Stimulated activated CD8-positive, alpha-beta memory T cell treated with anti-CD3 and anti-CD28 coated beads, Interleukin-7, amount 100 ng/mL, for 4 hours (primary cell): Measurements from ENCODE around the gene SPIRE1.
"Not testable (repeated sequence)": the region's sequence is repeated elsewhere in the genome, so short reads cannot be mapped to it uniquely, and the experiment has no call there.

ENCODE experiments used
- DNase-seq, 2 donors: peaks; one replicate each; pipeline ENCODE4 v3.0.0-alpha.2; 2020; ENCODE audit warnings: low read depth in 2 of 2

The SPIRE1 gene

DNA sequence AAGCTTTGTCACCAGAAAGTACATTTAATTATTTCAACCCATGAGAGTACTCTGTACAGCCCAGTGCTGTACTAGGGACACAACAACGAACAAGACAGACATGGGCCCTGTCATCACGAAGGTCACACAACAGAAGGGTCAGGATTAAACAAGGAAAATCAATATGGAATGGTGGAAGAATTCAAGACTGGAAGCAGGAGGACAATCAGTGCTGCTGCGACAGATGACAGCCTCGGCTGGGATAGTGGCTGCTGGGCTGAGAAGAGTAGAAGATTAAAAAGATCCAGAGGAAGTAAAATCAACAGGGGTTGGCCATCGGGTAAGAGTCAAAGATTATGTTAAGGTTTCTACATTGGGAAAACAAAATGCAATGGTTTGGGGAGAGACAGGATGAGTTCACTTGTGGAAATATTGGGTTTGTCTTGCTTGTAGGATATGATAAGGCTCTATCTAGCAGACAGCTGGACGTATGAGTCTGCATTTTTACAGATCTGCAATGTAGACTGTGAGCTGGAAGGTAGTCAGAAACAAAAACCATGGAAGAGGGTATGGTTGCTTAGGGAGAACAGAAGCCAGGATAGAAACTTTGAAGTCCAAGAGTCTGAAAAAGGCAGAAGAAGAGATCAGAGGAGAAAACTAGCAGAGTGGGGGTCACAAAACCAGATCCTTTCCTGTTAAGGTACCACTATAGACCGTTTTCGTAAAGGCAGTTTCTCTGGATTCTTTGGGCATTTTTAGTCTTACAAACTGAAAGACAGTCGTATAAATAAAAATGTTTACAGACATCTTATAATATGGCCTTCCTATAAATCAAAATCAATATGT, 166.1 kb downstream of the SPIRE1 start:
- DNase-seq: no peak

DNA sequence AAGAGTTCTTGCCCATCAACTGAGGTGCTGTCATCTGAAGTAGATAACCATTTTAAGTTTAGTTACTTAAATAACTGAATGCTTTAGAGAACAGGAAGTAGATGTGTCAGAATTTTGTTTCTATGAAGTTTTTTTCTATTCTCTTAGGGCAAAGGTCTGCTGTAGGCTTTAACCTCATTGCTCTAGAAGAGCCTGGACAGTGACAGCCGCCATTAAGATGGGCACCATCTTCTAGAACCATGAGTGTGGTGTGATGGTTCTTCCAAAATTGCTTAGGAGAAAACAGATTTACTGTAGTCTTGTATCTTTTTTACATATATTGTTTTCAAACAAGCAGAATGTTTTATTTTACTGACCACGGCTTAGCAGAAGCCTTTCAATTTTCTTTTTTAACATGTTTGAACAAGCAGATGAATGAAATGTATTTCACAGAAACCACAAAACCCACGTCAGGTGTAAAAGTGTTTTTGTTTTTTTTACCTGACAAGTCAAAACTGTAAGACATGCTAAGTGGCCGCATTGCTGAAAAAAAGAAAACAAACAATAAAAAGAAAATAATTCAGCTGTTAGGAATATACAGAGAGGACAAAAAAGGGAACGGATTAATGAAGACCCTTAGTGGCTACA, 172.3 kb downstream of the SPIRE1 start:
- DNase-seq: no peak

DNA sequence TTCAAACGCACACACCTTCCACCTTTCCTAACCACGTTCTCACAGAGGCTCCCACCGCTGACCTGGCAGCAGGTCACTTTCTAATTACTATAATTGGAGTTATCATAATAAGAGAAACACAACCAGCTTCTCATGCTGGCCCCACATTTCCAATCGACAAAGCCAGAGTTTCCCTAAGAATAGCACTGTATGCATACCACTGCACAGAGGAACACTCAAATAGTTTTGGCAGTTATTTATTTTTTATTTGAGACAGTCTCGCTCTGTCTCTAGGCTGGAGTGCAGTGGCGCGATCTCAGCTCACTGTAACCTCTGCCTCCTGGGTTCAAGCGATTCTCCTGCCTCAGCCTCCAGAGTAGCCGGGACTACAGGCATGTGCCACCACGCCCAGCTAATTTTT, 176.0 kb downstream of the SPIRE1 start:
- not testable (repeated sequence) for DNase-seq

DNA sequence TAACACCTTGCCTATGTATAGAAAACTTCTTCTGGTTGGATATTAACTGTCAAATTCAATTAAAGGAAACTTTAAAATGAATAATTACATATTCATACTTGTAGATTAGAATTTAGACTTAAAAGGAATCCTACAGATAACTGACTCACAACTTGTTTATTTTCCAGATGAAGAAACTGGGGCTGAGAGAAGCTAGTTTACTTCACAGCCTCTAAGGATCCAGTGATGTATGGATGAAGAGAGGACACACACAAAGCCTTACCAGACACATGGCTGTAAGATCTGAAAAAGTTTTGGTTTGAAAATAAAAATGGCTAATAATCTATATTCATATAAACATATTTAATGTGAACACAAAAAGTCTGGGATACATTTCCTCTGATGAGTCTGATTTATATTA, 177.9 kb downstream of the SPIRE1 start:
- DNase-seq: no peak

DNA sequence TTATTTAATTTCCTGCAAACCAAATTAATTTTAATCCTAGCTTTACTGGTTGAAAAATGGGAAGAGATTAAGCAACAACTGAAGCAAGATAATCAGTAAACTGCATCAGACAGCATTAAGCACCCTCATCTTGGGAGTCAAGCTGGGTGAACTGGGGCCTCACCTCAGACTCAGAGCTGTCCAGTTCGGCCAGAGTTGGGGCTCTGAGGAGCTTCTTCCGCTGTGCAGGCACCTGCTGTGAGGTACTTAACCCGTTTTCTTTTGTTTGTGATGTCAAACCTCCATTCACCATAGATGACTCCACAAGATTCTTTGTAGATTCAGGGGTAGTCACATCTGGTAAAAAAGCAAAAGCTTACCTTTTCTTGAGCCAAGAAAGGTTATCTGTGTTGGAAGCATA, 178.4 kb downstream of the SPIRE1 start:
- DNase-seq: no peak

DNA sequence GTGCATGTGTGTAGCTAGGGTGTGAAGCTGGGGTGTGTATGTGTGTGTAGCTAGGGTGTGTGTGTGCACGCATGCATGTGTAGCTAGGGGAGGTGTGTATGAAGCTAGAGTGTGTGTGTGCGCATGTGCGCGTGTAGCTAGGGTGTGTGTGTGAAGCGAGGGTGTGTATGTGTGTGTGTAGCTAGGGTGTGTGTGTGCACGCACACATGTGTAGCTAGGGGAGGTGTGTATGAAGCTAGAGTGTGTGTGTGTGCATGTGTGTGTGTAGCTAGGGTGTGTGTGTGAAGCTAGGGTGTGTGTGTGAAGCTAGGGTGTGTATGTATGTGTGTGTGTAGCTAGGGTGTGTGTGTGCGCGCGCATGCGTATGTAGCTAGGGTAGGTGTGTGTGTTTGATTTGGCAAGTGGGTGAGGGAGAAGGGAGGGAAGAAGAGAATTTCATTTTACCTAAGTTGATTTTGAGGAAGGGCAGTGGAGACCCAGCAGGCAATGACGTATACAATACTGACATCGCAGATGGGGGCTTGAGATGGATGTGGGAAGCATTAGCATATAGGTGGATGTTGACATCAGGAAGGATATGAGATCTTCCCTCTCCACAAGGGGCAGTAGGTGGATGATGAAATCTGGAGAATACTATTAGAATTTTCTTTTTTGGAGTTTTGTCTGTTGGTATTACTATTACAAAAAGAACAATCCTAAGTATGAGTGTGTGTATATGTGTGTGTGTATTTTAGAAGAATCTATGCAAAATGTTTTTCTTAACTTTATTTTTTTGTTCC, 179.4 kb downstream of the SPIRE1 start:
- DNase-seq: no peak

DNA sequence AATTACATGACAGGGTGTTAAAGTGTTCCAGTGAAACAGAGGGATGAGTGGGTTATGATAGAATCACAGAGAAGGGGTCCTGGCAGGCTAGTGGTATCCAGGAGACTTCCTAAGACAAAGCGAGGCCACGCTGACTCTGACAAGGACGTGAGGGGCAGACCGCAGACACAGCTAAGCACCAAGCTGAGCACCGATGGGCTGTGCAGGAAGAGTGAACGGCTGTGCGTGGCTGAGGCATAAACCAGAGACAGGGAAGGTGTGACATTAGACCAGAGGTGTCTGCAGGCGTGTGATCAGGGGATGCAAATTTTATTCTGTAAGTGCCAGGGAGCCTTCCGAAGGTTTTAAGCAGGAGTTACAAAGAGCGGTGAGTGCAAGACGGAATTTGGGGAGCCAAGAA, 180.3 kb downstream of the SPIRE1 start:
- no peak for DNase-seq

DNA sequence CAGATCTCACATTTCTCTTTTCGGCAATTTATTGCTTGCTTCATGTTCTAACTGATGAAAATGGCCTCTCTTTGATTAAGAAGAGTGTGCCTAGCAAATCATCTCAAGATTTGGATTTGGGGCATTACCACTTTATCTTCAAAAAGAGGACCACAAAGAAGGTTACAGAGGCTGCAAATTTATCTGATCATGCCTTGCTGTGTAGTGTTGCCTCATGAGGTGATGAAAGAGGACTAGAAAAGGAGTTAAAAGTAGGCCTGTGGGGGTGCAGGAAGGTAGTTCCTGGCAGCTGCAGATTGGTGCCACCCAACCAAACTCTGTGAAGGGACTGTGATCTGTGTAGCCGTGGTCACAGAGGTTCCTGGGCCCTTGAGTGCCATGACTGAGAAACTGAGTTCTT, 181.0 kb downstream of the SPIRE1 start:
- no peak for DNase-seq

DNA sequence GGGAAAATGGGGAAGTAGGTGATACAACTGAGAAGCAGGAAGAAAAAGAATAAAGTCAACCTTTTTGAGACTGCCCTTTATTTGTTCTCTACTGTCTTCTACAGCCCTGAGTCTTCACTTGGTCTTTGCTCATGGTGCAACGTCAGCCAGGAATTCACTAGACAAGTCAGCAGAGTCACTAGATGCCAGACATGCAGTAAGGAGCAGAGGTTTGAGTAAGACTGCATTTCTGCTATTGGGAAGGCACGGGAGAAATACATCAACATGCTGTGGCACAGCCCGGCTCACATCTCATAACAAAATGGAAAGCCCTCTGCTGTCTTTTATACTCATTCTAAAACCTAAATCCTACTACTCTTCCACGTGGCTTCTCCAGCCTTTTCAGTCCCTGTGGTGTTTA, 183.0 kb downstream of the SPIRE1 start:
- DNase-seq: no peak

DNA sequence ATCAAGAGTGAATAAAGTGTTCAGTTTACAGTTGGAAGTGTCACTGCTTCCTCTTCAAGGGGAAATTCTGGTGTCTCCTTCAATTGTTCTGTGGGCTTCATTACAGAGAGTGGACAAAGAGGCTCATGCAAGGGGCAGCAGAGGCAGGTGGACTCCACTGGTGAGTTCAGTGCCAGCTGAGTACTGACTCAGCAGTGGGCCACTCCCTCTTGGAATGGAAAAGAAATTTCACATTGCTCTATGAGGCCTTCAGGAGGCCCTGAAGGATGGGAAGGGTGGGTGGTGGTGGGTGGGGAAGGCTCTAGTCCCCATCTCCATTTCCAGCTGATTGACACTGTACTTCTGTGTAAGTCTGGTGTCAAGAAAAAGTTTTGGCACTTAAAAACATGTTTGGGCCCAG, 183.8 kb downstream of the SPIRE1 start:
- no peak for DNase-seq

DNA sequence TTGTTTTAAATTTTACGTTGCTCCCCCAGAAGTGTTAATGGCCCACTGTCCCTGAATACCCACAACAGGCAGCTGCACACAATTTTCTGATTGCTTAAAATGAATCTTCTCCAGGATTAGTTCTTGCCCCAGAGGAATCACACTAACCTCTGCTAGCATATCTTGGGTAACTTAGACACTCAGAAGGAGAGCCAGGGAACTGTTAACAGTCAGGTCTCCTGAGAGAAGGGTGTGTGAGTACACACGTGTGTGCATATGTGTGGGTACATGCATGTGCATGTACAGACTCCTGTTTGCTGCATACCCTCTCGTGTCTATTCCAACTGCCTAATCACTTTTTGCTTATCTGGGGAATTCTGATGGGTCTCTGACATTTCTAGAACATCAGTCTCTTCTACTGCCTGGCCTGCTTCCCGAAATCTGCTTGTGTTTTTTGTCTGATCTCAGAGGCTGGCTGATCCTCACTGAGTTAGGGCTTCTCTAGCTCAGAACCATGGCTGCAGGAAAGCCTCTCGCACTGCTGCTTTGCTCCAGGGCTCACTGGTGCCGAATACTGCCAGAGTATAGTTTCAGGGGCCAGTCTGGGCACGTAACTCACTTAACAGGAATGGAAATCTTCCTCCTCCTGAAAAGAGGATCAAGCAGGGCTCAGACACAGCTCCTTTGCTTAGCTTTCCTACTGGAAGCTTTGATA, 187.4 kb downstream of the SPIRE1 start:
- DNase-seq: no peak

DNA sequence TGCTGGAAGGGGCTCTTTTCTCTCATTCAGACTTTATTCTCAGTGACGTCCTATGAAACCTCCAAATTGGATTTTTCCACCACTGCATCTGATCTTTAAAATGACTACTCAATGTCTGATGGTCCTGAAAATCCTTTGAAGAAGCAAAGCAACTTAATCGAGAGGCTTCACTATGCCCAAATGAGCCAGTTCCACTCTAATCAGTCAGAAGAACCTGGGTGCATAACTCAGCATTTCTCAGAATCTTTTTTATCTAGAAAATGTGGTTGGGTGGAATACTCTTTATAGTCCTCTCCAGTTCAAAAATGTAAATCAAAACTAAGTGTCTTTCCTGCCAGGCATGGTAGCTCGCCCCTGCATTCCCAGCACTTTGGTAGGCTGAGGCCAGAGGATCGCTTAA, 189.5 kb downstream of the SPIRE1 start:
- no peak for DNase-seq

DNA sequence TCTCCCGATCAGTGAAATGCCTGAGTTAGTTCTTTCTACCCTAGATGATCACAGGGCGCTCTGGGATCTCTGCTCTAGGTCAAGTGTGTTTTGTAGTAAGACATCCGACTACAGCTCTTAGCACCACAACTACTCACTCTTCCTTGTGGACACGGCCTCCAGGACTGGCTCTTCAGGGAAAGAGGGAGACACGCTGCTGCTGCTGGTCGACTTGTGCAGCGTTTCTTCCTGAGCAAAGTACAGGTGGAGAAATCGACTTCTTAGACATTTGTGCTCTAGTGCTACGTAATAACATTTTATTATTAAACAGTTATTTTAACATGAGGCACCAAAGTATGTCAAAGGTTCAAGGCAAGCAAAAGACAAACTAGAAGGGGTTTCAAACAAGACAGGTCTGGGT, 193.2 kb downstream of the SPIRE1 start:
- no peak for DNase-seq

DNA sequence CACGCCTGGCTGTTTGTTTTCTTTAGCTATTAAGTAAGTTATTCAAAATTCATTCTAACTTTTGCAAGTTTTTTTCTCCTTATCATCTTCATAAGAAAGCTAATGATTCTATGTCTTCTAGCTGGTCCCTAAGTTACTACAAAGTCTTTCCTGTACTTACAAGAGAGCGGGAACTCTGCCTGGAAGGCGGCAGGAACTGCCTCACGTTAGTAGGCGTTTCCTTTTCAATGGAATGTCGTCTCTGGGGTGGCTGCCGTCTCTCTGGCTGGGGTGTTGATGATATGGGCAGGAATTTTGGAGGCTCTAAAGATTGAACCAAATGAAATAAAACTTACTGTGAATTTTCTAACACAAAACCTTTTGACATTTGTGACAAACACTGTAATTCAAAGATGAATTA, 194.7 kb downstream of the SPIRE1 start:
- DNase-seq: no peak

DNA sequence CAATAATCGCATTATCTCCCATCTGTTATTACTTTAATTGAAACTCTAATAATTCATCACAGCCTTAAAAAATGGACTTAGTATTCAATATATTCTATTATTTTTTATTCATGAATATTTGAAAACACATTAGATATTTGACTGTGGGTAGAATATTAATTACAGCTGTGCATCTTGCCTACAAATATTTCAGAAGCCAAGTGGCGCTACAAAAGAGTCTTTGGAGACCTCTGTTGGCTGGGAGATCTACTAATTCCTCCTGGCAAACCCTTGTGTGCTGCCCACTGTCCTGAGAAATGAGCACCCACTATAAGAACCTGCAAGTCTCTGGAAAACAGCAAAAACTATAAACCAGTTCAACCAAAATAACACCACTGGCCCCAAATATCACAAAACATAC, 195.7 kb downstream of the SPIRE1 start:
- no peak for DNase-seq

DNA sequence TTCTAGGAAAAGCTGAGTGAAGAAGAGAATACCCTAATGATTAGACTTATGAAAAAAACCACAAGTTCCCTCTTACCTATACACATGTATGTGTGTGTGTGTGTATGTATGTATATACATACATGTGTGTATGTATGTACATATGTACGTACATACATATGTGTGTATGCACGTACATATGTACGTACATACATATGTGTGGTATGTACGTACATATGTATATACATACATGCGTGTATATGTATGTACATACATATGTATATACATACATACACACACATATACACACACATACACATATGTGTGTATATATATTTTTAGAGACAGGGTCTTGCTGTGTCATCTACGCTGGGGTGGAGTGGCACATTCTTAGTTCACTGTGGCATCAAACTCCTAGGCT, 196.6 kb downstream of the SPIRE1 start:
- no peak for DNase-seq

DNA sequence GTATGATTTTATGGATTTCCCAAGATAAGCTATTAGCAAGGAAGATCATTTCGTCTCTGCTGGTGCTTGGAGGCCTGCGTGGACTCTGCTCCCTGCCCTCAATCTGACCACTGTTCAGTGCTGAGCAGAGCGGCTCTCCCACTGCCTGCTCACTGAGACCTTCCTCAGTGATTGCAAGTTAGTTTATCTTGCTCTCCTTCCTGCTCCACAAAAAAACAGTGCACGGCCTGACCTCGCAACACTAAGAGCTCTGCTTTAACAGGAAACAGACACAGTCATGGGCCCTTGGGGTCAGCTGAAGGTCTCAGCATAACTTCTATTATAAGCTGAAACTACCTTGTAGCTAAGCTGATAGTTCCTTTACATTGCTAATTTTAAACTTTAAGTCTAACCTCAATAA, 197.0 kb downstream of the SPIRE1 start:
- no peak for DNase-seq

DNA sequence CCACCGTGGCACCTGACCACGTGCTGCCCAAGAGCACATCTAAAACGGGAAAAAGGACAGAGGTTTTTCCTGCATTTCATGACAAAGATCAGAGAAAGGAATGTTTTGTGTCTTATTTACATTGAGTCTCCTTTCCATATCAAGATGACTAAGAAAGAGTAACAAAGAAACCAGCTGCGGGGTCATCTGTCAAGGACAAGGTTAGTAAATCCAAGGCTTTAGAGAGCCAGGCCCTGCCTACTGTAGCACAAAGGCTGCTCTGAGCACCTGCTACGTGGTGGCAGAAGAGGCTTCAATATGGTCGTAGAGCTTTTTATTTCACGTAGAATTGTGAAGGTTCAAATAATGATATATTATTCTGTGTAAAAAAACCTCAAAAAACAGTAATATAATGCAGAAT, 199.1 kb downstream of the SPIRE1 start:
- DNase-seq: no peak

DNA sequence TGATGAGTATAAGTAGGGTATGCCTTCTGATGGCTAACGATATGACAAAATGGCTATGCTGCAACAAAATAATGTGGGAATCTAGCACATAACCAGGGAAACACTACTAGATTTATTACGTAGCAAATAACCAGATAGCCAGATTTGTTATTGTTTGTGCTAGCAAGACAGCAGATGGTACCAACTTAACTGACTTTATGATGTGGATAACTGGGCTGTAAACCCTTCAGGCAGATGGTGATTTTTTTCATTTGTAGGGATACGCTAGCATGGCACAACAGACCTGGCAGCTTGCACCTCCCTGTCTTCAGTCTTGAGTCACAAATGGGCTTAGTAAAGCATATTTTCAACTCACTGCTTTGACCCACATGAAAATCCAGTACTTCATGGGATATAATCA, 201.5 kb downstream of the SPIRE1 start:
- no peak for DNase-seq

DNA sequence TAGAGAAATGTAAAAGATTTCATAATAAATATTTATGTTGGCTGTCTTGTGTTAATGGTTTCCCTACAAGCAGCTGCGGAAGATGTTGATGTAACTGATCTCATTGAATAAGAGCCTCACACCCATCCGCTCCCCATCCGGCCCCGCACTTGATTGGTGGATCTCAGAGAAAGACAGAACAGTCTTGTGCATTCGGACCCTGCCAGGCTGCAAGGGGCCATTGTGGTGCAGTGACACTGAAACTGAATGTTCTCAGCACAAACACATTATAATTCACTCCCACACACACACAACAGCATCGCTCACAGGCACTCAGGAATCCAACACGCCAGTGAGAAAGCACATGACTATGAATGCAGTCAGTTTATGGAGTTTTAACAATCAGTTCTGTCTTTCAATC, 202.4 kb downstream of the SPIRE1 start:
- DNase-seq: no peak

DNA sequence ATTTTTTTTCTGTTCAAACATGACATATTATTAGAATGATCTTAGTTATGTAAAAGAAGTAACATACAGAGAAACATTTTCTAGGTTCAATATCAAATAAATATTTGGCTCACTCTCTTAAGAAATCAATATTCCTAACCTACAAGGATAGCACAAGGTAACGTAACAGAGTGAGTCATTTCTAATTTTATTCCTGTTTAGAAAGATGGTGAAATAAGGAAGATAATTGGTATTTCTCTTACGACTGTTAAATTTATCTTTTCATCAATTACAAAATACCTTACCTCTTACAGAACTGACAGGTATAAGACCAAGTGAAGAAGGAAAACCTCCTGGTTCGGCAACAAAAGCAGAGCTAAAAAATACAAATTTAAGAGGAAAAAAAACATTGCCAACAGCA, 205.1 kb downstream of the SPIRE1 start:
- no peak for DNase-seq

DNA sequence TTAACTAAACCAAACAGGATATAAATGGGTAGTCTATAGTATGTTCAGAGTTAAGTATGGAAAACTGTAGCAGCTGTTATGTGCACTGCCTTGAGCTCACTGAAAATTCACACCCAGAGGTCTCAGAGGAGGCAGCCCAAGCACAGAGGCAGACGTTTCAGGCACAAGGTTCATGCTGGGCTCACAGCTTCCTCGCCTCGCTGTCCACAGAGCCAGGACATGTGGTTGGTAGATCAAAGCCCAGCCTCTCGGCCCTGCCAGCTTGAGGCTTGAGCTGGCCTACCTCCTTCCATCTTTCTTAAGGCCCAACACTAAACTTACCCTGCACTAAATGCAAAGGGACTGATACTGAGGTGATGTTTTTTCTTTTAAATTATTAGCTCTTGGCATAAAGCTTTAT, 206.5 kb downstream of the SPIRE1 start:
- no peak for DNase-seq
